Right renal cortex interstitium (tissue), 3 donors: Measurements from ENCODE around the gene RCAN3. TPM values are rescaled to one million over a fixed set of nuclear protein-coding genes. Genes with fewer than 3 reads are reported as not detected.
"Not testable (repeated sequence)": the region's sequence is repeated elsewhere in the genome, so short reads cannot be mapped to it uniquely, and the experiment has no call there.

Experiments used
- DNase-seq, 3 donors: peaks; one replicate each; pipeline ENCODE4 v3.0.0-alpha.2; 2013; ENCODE audit warnings: low read depth in 3 of 3, low spot score in 2 of 3
- polyA plus RNA-seq, 3 donors: library from polyadenylated mRNA; unstranded; fragments of 120-200 nt; gene quantifications; one replicate each; pipeline ENCODE4 v1.2.1, GENCODE V29; 2013; ENCODE audit not compliant: insufficient read length in 3 of 3

The RCAN3 gene
- polyA plus RNA-seq, 3 donors, result 8.6 to 10.9 (median 10.9) TPM

DNA sequence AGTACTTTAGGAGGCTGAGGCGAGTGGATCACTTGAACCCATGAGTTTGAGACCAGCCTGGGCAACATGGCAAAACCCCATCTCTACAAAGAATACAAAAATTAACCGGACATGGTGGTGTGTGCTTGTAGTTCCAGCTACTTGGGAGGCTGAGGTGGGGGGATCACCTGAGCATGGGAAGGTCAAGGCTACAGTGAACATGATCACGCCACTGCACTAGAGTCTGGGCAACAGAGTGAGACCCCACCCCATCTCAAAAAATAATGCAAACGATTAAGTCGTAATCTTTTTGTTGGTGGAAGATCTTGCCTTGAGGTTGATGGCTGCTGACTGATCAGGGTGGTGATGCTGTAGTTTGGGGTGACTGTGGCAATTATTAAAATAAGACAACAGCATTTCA, 6.3 kb downstream of the RCAN3 start:
- DNase-seq, result no peak

DNA sequence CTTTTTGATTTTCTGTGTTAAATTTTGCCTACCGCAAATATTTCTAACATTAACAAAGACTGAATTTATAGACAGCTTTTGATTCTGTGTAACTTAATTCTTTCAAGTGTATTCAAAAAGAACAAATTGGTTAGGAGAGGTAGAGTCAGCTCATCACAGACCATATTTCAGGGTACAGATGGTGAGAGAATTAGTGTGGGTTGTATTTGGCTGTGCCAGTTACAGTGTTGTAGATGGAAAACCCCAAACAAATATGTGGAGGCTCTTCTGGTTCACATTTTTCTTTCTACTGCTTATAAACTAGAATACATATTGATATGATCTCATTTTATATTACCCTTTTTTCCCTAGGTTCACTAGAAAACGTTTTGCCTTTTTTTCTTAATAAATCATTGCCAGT, 11.1 kb downstream of the RCAN3 start:
- no peak for DNase-seq

GRCh38 chr1:24514946-24515345, 12.3 kb downstream of the RCAN3 start:
- no peak for DNase-seq

GRCh38 chr1:24515671-24516209, 13.1 kb downstream of the RCAN3 start:
- not testable (repeated sequence) for DNase-seq

DNA sequence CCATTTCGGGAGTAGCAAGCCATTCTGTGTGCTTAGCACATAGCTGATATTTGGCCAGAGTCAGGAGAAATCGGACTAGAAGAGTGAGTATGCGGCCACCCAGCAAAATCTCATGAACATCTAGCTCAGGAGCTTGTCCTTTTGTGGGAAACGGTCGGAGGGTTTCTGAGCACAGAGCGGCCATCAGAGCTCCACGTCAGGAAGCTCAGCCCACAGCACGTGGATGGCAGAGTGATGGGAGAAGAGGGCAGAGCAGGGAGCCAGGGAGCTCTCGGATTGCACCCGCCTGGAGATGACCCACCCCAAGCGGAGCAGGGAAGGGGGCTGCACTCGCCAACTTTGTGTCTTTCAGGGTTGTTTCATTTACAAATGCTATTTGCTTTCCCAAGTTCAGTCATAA, 13.9 kb downstream of the RCAN3 start:
- DNase-seq, result no peak

GRCh38 chr1:24517898-24518297, 15.3 kb downstream of the RCAN3 start:
- DNase-seq, result no peak

DNA sequence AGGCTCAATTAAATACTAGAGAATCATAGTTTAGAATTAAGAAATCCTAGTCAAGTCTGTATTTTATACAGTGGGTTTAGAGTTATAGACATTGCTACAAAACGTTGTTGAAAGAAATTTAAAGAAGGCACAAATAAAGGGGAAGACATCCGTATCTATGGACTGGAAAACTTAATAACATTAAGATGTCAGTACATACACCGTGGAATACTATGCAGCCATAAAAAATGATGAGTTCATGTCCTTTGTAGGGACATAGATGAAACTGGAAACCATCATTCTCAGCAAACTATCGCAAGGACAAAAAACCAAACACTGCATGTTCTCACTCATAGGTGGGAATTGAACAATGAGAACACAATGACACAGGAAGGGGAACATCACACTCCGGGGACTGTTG, 17.6 kb downstream of the RCAN3 start:
- not testable (repeated sequence) for DNase-seq

GRCh38 chr1:24525606-24526005, 23.0 kb downstream of the RCAN3 start:
- DNase-seq, result no peak

- no peak for DNase-seq
These were observed 23.4 kb downstream of the RCAN3 start for GRCh38 chr1:24526045-24526444.

- no peak for DNase-seq
These were observed 24.4 kb downstream of the RCAN3 start for GRCh38 chr1:24526940-24527542.

DNA sequence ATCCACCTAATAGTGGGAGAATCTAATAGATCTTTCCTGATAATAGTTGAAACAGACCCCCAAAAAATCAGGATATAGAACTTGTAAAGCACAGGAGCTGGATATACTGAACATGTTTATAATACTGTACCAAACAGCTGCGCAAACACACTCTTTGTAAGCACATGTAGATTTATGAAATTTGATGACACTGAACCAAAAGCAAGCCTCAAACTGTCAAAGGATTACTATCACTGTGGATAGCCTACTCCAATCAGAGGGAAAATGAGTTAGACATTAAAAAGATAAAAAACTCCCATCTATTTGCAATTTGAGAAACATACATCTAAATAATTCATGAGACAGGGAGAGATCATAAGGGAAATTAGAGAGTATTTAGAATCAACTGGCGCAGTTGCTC, 26.1 kb downstream of the RCAN3 start:
- no peak for DNase-seq

DNA sequence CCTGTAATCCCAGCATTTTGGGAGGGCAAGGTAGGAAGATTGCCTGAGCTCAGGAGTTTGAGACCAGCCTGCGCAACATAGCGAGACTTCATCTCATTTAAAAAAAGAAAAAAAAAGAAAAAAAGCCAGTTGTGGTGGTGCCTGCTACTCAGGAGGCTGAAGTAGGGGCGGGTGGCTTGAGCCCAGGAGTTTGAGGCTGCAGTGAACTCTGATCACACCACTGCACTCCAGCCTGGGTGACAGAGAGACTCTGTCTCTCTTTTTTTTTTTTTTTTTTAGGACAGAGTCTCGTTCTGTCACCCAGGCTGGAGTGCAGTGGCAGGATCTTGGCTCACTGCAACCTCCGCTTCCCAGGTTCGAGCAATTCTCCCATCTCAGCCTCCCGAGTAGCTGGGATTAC, 26.7 kb downstream of the RCAN3 start:
- DNase-seq, result not testable (repeated sequence)

DNA sequence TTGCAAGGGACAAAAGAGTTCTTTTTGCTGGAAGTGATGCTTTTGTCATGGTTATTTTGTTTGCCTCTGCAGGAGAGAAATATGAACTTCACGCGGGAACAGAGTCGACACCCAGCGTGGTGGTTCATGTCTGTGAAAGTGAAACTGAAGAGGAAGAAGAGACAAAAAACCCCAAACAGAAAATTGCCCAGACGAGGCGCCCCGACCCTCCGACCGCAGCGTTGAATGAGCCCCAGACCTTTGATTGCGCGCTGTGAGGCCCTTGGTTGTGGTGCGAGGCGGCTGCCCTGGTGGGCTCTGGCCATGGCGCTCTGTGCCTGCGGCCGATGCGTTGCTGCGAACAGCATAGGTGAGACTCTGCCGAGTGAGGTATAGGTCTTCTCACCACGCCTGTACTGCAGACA, 32.4 kb downstream of the RCAN3 start:
- DNase-seq, result no peak

DNA sequence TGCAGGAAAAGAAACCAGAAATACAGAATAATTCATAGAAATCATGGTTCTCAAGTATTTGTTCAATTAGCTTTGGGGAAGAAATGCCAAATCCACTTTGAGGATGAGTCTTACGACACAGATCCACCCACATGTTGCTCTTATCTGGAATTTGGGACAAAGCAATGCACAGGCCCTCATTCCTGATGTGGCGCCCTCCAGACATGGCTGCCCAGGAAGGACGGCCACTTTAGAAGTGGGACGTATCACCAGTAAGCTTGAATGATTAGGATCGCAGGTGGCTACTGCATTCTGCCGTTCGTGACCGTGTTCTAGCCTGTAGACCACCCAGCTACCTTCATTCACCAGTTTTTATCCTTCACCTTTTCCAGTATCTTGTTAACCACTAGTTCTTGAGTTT, 33.1 kb downstream of the RCAN3 start:
- no peak for DNase-seq

DNA sequence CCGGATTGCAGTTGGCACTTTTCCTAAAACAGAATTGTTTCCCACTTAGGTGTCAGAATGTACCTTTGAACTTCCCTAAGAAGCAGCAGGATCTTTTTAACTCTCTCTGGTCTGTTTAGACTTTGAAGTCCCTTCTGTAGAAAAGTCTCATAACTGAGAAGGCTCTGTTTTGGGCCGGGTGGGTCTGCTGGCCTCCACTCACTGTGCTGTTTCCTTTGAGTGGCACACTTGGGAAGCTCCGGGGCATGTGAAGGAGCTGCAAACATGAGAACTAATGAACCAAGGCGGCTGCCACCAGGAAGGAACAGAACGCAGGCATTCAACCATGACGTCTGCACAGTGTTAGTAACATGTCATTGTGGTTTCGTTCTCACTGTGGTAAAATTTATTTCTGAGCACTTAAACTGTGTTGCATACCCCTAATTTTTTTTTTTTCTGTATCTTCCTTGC, 33.8 kb downstream of the RCAN3 start:
- peak in 1 of 3 donors; percentile 65 for DNase-seq

DNA sequence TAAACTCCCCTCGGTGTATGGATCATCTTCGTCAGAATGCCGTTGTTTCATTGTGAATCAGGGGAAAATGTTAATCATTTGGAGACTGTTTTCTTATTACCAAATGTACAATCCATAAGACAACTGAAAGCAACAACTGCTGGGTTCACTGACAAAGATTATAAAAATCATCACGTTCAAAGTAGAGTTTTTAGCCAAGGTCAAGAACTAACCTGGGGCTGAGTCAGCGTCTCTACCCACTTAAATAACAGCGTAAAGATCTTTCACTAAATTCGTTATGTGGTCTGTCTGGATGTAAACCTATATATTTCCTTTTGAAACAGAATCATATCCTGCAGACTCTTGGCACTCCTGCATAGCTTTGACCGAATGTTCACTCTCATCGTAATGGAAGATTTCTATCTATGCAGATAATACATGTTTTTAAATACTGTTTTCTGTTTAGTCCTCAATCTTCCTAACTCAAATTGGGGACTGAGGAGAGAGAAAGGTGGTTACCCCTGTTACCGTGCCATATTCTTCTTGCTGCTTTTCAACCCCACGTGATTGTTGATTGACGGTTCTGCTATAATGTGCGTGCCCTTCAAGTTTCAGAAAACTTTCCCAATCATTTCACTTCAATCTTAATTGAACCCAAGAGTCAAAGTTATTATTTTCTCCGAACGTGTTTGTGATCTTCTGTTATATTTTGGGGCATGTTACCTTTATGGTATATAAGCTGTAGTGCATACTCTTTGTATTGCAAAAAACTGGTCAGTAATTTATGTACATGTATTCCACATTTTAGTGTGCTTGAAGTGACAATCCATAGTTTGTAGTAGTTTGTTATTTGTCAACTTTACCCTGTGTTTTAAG, 37.6 kb downstream of the RCAN3 start:
- DNase-seq, result no peak

GRCh38 chr1:24540906-24541710, 38.5 kb downstream of the RCAN3 start:
- no peak for DNase-seq

- DNase-seq, result no peak
These were observed 39.2 kb downstream of the RCAN3 start for GRCh38 chr1:24541711-24542346.

- DNase-seq, result no peak
These were observed 41.6 kb downstream of the RCAN3 start for GRCh38 chr1:24544239-24544638.

- DNase-seq, result no peak
These were observed 43.0 kb downstream of the RCAN3 start for GRCh38 chr1:24545662-24546061.

- DNase-seq, result no peak
These were observed 44.6 kb downstream of the RCAN3 start for GRCh38 chr1:24547195-24547594.
